NCI-H460 (cell line): ENCODE data around the gene ZNF181. TPM values are rescaled to one million over a fixed set of nuclear protein-coding genes. Genes with fewer than 3 reads are reported as not detected.

Experiments used
- total RNA-seq: library from RNA; depleted of rRNA; stranded (reverse); fragments of >200 nt; shearing (Covaris generic); gene quantifications from 2 replicates; pipeline ENCODE4 v1.2.3, GENCODE V29; 2014; rRNA removed

Gene ZNF181
- total RNA-seq, 1 experiment from 2014 or later = 12.6 TPM

Other genes starting within 250 kb of the ZNF181 start
- 0.05 TPM in 1 of 2 replicates, not detected in the other for gene SCGB2B2, start 57.1 kb upstream of the ZNF181 start, total RNA-seq
- 15.5 and 15.7 TPM in 2 replicates for gene ZNF302, start 56.6 kb upstream of the ZNF181 start, total RNA-seq
- 0.84 and 0.98 TPM in 2 replicates for gene ZNF599, start 39.0 kb downstream of the ZNF181 start, total RNA-seq
- 4.2 and 5.2 TPM in 2 replicates for gene ZNF30, start 192.7 kb downstream of the ZNF181 start, total RNA-seq
- 1.2 and 1.3 TPM in 2 replicates for gene ZNF792, start 230.0 kb downstream of the ZNF181 start, total RNA-seq